CD4-positive, alpha-beta T cell treated with Interleukin-4 for 4 hours (primary cell): Measurements from ENCODE around the gene ANKLE1.

ENCODE experiments used
- DNase-seq: peaks from one replicate; pipeline ENCODE4 v3.0.0-alpha.2; 2020

ANKLE1 gene

GRCh38 chr19:17309198-17309964 lies 27.7 kb downstream of the ANKLE1 start, which contains the start of gene DDA1:
Gene DDA1 (plus strand): TSS chr19:17309563. CDS start chr19:17309655, 92 bp downstream.
- peak; percentile 100 for DNase-seq

- no peak for DNase-seq
Observed at GRCh38 chr19:17309965-17310461, 28.3 kb downstream of the ANKLE1 start.

- DNase-seq, result no peak
Observed at GRCh38 chr19:17311455-17312188, 29.9 kb downstream of the ANKLE1 start.

- DNase-seq, result no peak
Observed at GRCh38 chr19:17312189-17313113, 30.8 kb downstream of the ANKLE1 start.

- no peak for DNase-seq
Observed at GRCh38 chr19:17314007-17314593, 32.4 kb downstream of the ANKLE1 start.

- DNase-seq, result no peak
Observed at GRCh38 chr19:17318966-17319365, 37.3 kb downstream of the ANKLE1 start.

GRCh38 chr19:17319473-17320238 lies 38.0 kb downstream of the ANKLE1 start:
- no peak for DNase-seq

GRCh38 chr19:17320435-17320834 lies 38.7 kb downstream of the ANKLE1 start:
- no peak for DNase-seq

- DNase-seq, result no peak
Observed at GRCh38 chr19:17321655-17322489, 40.2 kb downstream of the ANKLE1 start.

GRCh38 chr19:17322854-17323253 lies 41.2 kb downstream of the ANKLE1 start:
- DNase-seq, result no peak

- no peak for DNase-seq
Observed at GRCh38 chr19:17323300-17323963, 41.7 kb downstream of the ANKLE1 start.

GRCh38 chr19:17323964-17324332 lies 42.2 kb downstream of the ANKLE1 start:
- DNase-seq, result no peak

- no peak for DNase-seq
Observed at GRCh38 chr19:17324357-17325114, 42.8 kb downstream of the ANKLE1 start.

- no peak for DNase-seq
Observed at GRCh38 chr19:17325133-17325532, 43.4 kb downstream of the ANKLE1 start.

GRCh38 chr19:17325881-17326594 lies 44.3 kb downstream of the ANKLE1 start:
- no peak for DNase-seq

- DNase-seq, result no peak
Observed at GRCh38 chr19:17326595-17326966, 44.9 kb downstream of the ANKLE1 start.

- no peak for DNase-seq
Observed at GRCh38 chr19:17327068-17327653, 45.5 kb downstream of the ANKLE1 start.
